OCI-LY3 (cell line): Measurements from ENCODE around the gene TRIO.

ENCODE experiments used
- EZH2phosphoT487 ChIP-seq: fragments of 200-600 bp; shearing (Covaris generic); IDR thresholded peaks from 2 replicates; pipeline ENCODE4 v1.6.1; 2018; ENCODE audit warnings: antibody characterized with exemption, mixed run types, low read depth
- TF ChIP-seq, protein P1 (sequence below): fragments of 200-600, 300-600 bp; sonication (generic); IDR thresholded peaks from 2 replicates; pipeline ENCODE4 v1.5.1; 2014; ENCODE audit warnings: antibody characterized with exemption, low read length, low read depth

DNA sequence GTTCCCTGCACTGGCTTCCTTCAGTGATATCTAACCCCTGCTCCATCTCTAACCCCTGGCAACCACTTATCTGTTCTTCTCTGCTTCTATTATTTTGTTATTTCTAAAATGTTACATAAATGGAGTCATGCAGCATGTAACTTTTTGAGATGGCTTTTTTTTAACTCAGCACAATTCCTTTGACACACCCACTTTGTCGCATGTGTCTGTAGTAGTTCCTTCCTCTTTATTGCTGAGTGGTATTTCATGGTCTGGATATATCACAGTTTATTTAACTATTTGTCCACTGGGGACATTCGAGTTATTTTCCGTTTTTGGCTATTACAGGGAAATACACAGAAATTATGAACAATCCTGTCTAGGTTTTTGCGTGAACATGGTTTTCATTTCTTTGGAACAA lies 200.2 kb downstream of the TRIO start:
- TF ChIP-seq, protein P1, sequence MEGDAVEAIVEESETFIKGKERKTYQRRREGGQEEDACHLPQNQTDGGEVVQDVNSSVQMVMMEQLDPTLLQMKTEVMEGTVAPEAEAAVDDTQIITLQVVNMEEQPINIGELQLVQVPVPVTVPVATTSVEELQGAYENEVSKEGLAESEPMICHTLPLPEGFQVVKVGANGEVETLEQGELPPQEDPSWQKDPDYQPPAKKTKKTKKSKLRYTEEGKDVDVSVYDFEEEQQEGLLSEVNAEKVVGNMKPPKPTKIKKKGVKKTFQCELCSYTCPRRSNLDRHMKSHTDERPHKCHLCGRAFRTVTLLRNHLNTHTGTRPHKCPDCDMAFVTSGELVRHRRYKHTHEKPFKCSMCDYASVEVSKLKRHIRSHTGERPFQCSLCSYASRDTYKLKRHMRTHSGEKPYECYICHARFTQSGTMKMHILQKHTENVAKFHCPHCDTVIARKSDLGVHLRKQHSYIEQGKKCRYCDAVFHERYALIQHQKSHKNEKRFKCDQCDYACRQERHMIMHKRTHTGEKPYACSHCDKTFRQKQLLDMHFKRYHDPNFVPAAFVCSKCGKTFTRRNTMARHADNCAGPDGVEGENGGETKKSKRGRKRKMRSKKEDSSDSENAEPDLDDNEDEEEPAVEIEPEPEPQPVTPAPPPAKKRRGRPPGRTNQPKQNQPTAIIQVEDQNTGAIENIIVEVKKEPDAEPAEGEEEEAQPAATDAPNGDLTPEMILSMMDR = no peak
- no peak for TF ChIP-seq EZH2phosphoT487
